ENCODE data around the gene RAPGEF1.

- TF ChIP-seq POLR2A (IDR thresholded peaks at IDR 0.05) (no peak), CTCF (IDR thresholded peaks at IDR 0.05) (no peak), EP300 (IDR thresholded peaks at IDR 0.05) (no peak)
Observed at GRCh38 chr9:131537946-131538345, 201.9 kb downstream of the RAPGEF1 start.

Data from tibial nerve (tissue), 4 donors.